ENCODE data around the gene PEX13. TPM values are rescaled to one million over a fixed set of nuclear protein-coding genes. Genes with fewer than 3 reads are reported as not detected.

The PEX13 gene
- total RNA-seq, 1 donor from 2014 or later: 31.7 TPM

DNA sequence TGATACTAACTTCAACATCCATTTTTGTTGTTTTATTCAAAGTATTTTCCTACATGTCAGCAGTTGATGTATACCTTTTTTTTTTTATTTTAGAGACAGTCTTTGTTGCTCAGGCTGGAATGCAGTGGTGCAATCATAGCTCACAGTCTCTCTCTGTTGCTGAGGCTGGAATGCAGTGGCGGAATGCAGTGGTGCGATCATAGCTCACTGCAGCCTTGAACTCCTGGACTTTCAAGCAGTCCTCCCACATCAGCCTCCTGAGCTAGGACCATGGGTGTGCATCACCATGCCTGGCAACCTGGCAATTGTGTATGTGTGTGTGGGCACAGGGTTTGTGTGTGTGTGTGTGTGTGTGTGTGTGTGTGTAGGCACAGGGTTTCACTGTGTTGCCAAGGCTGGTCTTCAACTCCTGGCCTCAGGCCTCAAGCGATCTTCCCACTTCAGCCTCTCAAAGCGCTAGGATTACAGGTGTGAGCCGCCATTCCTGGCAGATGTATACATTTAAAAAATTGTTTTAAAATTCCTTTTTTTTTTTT, 72.9 kb downstream of the PEX13 start:
- H3K27me3 ChIP-seq (ENCODE audit: control insufficient read depth, insufficient read depth, low read length): no peaks in the 10 kb centered on the region
- H3K36me3 ChIP-seq (ENCODE audit: control insufficient read depth, insufficient read depth, low read length): no peaks in the 10 kb centered on the region
- no peak for TF ChIP-seq CTCF (IDR thresholded peaks at IDR 0.05; ENCODE audit: insufficient read depth, low read length, poor library complexity, severe bottlenecking)
- no peak overlapping the region for H3K4me3 ChIP-seq (ENCODE audit: low read depth, low read length)
- no peak for DNase-seq (ENCODE audit: low read depth)

DNA sequence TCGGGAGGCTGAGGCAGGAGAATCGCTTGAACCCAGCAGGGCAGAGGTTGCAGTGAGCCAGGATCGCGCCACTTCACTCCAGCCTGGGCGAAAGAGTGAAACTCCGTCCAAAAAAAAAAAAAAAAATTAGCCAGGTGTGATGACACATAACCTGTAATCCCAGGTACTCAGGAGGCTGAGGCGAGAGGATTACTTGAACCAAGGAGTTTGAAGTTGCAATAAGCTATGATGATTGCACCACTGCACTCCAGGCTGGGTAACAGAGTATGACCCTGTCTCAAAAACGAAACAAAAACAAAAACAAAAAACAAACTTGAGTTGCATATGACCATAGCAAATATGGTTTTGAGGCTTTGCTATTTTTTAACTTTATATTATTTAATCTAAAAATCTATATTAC, 74.0 kb downstream of the PEX13 start:
- no peak overlapping the region for H3K4me3 ChIP-seq (ENCODE audit: low read depth, low read length)
- no peak for TF ChIP-seq CTCF (IDR thresholded peaks at IDR 0.05; ENCODE audit: insufficient read depth, low read length, poor library complexity, severe bottlenecking)
- no peaks in the 10 kb centered on the region for H3K36me3 ChIP-seq (ENCODE audit: control insufficient read depth, insufficient read depth, low read length)
- H3K27me3 ChIP-seq (ENCODE audit: control insufficient read depth, insufficient read depth, low read length): no peaks in the 10 kb centered on the region
- no peak for DNase-seq (ENCODE audit: low read depth)

DNA sequence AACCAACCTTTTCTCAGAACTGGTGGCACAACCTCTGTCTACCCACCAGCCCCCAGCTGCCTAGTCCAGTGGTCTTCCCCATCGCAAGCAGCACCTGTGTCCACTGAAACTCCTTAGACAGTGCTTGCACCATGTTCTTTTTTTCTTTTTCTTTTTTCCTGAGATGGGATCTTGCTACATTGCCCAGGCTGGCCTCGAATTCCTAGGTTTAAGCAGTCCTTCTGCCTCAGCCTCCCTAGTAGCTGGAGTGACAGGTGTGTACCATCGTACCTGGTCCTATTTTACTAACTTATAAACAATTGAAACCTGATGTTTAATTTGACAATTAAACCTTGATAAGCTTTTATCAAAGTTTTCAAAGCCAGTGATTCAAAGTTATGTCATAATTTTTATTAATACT, 78.9 kb downstream of the PEX13 start:
- no peak for TF ChIP-seq CTCF (IDR thresholded peaks at IDR 0.05; ENCODE audit: insufficient read depth, low read length, poor library complexity, severe bottlenecking)
- DNase-seq (ENCODE audit: low read depth): no peak
- Histone ChIP-seq H3K4me3 (ENCODE audit: low read depth, low read length) (no peak overlapping the region), H3K36me3 (ENCODE audit: control insufficient read depth, insufficient read depth, low read length) (no peaks in the 10 kb centered on the region), H3K27me3 (ENCODE audit: control insufficient read depth, insufficient read depth, low read length) (no peaks in the 10 kb centered on the region)

- H3K36me3 ChIP-seq (ENCODE audit: control insufficient read depth, insufficient read depth, low read length): no peaks in the 10 kb centered on the region
- no peaks in the 10 kb centered on the region for H3K27me3 ChIP-seq (ENCODE audit: control insufficient read depth, insufficient read depth, low read length)
- no peak for TF ChIP-seq CTCF (IDR thresholded peaks at IDR 0.05; ENCODE audit: insufficient read depth, low read length, poor library complexity, severe bottlenecking)
- no peak for DNase-seq (ENCODE audit: low read depth)
- no peak overlapping the region for H3K4me3 ChIP-seq (ENCODE audit: low read depth, low read length)
Observed at GRCh38 chr2:61100801-61101200, 83.3 kb downstream of the PEX13 start.

Other genes starting within 250 kb of the PEX13 start
- gene REL, start 136.1 kb upstream of the PEX13 start, total RNA-seq: 6.7 and 8.6 TPM in 2 replicates
- gene PUS10, start 535 bp downstream of the PEX13 start, total RNA-seq: 4.4 and 8.9 TPM in 2 replicates
- 6.0 and 8.9 TPM in 2 replicates for gene SANBR, start 48.2 kb downstream of the PEX13 start, total RNA-seq
- gene C2orf74, start 144.5 kb downstream of the PEX13 start, total RNA-seq: 18.3 and 26.4 TPM in 2 replicates

All from kidney epithelial cell (primary cell).